GM18498 (cell line): ENCODE measurements around the gene FBN2.
"Not testable (repeated sequence)": the region's sequence is repeated elsewhere in the genome, so short reads cannot be mapped to it uniquely, and the experiment has no call there.

Experiments
- ATAC-seq: cut with Tn5 transposase; IDR thresholded peaks from one replicate; pipeline ENCODE4 v1.9.1; 2021; ENCODE audit warnings: mild to moderate bottlenecking, moderate library complexity; ENCODE audit not compliant: unreplicated experiment

FBN2 gene

DNA sequence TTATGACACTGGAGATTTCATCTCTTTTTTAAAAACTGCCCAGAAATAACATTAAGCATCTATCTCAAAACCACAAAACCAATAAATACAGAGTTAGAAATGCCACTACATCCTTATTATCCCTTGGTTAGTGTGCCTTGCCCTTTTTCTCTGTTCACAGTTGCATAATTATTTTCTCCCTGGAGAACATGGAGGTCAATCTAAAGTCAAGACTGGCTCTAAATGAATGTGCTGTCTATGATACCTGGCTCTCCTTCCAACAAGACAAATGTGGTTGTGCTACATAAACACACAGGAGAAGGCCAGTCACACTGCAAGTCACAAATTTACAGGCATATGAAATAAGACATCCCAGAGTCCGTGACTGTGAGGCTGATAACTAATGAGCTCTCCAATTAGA, 2.8 kb downstream of the FBN2 start:
- no peak for ATAC-seq

DNA sequence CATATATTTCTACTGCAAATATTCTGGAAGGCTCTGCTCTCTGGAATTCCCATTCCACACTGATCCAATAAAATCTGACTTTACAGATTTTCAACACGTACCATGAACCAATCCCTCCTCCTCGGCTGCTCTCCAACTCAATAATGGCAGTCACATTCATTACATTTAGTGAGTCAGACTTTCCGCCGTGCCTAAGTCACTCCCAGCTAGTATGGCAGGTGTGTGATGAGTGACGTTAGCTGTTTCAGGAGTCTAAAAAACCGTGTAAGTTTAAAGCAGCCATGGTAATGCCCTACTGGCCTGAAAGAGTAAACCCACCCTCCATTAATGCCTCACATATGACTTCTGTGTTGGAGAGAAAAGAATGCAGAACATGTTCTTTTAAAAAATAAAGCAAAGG, 3.3 kb downstream of the FBN2 start:
- no peak for ATAC-seq

DNA sequence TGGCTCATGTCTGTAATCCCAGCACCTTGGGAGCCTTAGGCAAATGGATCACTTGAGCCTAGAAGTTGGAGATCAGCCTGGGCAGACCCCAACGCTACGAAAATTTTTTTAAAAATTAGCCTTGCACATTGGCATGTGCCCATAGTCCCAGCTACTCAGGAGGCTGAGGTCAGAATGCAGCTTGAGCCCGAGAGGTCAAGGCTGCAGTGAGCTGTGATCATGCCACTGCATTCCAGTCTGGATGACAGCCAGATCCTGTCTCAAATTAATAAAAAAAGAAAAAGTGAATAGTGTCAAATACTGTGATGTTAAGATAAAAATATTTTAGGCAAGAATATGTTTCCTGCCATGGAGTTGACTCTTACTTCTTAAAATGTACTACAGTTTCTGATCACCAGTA, 5.3 kb downstream of the FBN2 start:
- no peak for ATAC-seq

DNA sequence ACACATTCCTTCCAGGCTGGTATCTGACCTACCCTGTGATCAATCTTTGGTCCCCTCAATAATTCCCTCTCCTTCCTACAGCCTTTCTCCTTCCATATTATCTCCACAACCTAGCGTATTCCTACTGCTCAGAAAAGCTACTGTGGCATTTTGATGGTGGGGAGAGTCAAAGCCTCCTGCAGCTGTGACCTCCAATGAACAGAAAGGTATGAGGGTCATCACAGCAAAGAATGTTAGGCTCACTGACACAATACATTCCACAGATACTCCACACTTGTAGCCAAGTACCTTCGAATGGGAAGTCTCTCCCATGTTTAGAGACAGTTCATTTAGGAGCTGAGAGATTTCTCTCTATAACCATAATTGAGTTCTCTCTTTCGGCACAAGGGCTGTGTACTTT, 5.9 kb downstream of the FBN2 start:
- ATAC-seq, result no peak

DNA sequence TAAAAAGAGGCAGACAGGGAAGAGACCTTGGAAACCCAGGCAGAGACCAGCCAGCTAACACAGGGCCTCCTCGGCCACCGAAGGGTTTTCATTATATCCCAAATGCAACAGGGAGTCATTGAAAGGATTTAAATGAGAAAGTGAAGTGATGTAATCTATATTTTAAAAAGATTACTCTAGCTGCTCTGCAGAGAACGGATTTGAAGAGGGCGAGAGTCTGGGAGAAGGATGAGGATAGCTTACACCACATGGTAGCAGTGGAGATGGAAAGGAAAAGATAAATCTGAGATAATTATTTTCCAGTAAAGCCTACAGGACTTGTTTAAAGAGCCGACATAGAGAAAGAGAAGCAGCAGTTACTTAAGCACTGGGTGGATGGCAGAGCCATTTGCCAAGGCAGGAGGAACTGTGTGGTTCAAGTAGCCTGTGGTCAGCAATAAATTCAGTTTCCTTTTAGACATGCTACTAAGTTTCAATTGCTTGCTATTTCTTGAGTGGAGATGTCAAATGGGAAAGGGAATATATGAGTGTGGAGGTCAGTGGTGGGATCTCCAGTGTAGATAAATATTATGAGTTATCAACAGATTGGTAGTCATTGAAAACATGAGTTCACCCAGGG, 9.3 kb downstream of the FBN2 start:
- ATAC-seq, result no peak

DNA sequence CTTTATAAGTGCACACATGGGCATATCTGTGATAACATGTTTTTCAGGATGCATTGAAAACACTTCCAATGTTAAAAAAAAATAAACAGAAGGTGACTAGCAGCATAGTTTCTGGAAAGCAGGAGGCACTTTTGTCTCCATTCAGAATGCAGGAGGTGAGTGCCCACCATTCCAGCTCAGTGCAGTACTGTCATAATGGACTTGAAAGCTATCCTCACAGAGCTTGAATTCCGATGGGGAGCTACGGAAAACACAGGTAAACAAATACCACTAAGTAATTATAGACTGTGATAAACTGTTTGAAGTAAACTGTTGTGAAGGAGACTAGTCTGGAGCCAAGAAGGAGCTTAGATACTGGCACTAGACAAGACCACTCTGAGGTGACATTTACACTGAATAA, 9.9 kb downstream of the FBN2 start:
- no peak for ATAC-seq

DNA sequence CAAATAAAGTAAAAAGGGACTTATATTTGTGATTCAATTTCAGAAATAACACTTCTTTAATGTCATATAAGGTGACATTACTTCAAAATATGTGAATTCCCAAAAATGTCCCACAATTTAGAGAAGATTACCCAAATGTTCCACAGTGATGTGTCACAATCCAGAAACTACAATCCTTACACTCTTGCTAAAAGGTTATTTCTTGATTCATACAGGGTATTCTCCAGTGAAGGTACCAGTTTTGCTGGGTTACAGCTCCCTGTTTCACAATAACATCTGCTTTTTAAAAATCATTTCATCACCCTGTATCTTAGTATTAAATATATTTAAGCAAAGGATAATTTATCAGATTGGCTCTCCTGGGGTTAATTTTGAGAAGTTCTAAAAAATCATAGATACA, 11.0 kb downstream of the FBN2 start:
- ATAC-seq, result no peak

DNA sequence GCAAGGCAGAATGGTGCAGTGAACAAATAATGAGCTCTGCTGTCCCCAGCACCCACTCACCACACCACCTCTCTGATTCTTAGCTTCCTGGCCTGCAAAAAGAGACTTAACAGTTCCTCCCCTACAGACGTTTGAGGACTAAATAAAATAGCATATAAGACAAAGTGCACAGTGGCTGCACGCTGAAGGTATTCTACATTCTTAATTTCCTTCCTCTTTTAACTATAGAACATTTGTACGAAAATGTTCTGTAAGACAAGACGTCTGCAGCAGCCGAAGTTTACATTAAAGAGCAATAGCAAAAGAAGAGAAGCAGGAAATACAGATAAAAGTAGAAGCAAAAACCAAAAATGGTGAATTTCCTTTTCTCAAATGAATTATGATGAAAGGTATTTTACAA, 15.7 kb downstream of the FBN2 start:
- no peak for ATAC-seq

DNA sequence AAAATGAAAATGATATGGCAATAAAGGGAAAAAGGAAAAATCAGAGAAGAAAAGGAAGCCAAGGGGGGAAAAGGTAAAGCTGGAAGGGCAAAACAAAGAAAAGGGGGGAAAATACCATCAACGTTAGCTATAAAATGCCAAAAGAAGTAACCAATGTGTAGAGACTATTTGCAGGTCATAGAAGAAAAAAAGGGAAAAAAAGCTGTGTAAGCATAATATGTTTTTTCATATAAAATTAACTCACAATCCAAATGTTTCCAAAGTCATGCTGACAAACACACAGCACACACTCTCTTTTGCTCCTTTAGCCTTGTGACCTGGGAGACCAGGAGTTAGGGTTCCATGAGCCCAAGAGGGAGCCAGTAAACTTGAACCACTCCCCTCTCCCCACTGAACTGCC, 18.2 kb downstream of the FBN2 start:
- ATAC-seq, result no peak

DNA sequence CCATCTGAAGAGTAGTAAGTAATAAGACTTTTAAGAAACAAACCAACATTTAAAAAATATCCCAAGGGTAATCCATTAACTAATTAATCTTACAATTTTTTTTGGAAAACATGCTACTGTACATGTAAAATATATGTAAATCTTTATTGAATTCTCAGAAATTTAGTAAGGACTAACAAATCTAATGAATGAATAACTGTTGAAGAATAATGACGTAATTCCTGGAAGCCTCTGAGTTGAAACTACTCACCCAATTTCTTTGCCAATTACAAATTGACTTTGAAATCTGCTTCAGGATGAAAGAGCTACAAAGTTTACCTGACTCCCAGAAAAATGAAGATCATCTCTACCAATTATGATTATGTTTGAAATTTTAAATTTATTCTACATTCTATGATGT, 21.1 kb downstream of the FBN2 start:
- ATAC-seq, result no peak

DNA sequence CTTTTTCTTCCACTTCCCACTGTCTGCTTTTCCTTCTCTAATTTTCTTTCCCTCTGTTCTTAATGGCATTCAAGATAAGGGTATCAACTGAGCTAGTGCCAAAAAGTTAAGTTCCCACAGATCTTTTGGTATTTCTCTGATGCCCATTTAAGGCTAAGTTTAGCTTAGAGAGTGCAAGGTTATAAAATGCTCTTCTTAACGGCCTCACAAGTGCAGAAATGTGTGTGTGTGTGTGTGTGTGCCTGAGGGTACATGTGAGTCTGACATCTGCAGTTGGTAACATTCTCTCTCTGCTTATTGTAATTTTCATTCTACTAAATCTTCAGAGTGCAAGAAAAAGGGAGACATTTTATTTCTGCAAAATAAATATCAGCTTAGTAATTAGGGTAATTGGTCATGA, 24.2 kb downstream of the FBN2 start:
- ATAC-seq, result no peak

DNA sequence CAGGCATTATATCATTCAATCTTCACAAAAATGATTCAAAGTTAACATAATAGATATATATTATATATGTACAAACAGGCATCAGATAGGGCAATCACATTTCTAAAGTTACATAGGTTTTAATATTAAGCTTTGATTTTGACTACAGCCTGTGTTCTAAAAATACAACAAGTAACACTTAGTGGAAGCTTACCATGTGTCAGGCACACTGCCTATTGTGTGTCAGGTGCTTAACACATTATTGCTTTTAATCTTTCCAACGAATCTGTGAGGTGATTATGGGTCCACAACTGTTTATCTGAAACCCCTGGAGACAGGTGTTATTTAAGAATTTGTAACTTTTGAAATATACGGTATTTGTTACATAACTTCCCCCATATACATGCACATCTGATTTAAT, 25.2 kb downstream of the FBN2 start:
- ATAC-seq, result no peak

DNA sequence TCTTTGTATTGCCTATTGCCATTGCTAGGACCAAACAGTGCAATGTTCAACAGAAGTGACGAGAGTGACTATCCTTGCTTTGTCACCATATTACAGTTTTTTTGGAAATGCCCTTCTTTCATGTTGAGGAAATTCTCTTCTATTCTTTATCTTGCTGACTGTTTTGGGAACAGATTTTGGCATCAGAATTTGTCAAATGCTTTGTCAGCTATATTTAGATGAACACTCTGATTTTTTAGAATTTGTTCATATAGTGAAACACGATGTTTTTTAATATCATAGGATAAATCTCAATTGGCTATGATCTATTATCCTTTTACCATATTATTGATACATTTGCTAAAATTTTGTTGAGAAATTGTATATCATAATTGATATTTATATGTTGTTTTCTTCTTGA, 31.4 kb downstream of the FBN2 start:
- ATAC-seq, result no peak

DNA sequence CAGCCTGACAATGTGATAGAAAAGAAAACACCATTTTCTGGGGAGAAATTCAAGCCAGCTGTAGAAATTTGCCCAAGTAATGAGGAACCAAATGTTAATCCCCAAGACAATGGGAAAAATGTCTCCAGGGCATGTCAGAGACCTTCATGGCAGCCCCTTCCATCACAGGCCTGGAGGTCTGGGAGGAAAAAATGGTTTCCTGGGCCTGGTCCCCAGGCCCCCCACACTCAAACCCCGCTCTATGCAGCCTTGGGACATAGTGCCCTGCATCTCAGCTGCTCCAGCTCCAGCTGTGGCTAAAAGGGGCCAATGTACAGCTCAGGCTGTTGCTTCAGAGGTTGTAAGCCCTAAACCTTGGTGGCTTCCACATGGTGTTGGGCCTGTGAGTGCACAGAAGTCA, 34.3 kb downstream of the FBN2 start:
- not testable (repeated sequence) for ATAC-seq

DNA sequence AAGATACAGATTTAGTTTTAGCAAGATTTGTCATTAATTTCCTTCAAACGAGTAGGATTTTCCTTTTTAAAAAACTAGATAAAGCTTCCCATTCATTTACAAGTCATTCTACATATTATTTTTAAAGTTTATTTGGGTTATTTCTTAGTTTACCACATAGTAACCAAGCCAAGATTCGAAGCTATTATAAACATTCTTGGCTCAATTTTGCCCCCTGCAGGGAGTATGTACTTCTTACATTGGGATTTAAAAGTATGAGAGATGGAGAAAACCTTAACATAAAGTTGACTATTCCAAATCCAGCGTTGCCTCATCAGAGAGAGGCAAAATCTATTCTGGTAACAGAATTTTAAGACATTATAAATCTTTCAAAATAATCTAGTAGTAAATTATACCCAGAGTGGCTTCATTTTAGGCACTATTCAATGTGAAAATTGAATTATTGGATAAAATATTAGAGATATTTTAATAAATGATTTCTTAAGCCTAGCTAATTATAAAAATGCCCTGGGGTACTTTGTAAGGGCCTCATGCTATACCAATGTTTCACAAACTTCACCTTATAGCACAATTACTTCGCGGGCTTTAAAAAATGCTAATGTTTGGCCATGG, 39.1 kb downstream of the FBN2 start:
- no peak for ATAC-seq

DNA sequence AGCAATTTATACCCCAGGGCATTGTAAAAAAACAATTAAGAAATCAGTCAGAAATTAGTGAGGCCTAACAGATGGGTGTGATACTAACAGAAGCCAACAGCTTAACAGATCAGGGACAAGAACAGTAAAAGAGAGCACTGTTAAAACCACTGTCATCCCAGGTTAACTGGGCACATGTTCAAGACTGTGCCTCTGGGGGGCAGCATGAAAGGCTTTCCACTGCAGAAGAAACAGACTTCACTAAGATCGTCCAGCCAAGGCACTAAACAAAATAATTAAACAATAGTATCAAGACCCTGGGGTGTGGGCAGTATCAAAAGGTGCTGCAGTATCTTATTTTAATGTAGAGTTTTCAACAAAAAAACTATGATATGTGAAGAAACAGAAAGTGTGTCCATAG, 43.5 kb downstream of the FBN2 start:
- ATAC-seq, result no peak

DNA sequence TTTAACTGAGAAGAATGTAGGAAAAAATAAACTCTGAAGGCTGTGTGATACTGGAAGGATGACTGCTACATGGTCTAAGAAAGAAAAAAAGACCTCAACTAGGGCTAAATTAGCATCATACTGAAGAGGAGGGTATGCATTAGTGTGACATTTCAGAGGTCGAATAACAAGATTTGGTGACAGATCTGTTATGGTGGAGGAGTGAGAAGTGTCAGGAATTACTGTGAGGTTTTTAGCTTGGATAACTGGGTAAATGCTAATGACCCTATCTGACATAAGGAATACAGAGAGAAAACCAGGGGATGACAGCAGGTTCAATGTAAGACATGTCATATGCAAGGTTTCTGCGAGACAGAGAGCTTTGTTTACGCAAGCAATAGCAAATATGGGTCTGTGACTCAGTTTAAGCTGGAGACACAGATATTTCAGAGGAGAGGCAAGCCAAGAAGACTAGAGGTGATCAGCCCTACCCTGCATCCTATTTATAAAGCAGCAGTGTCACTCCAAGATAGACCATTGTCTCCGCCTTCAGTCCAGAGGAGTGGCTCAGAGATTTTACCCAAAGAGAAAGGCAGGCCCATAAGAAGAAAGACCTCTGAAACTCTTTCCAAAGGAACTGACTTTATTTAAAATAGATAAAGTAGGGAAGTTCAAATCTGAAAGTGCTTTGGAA, 44.3 kb downstream of the FBN2 start:
- no peak for ATAC-seq

DNA sequence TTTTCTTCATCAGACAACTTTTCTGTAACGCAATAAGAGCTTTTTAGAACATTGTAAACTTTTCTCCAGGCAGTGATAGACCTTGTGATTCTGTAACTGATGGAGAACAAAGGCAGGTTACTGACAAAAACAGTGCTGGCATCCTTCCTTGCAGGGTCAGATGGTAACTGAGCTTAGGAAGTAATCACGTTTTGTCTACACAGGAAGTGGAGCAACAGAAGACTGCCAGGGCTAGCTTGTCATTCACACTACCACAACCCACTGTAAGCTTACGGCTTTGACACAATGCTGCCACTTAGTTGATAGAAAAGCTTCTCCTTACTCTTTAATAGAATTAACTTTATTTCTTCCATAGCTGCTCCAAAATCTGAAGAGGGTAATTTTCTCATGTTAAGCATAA, 46.8 kb downstream of the FBN2 start:
- no peak for ATAC-seq

DNA sequence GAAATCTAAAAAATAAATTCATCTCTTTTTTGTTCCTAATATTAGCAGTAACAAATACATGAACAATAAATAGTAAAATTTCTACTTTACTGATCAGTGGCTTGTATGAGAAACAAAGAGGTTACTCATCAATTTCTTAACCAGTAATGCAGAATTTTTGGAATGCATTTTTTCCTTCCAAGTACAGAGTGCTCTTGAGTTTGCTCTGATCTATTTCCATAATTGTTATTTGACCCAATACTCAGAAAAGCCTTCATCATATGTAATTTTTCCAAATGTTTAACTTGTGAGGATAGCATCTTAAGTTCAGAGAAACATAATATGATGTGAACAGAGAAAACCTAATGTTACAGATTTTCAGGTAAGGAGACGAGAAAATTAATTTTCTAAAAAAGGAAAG, 47.3 kb downstream of the FBN2 start:
- ATAC-seq, result no peak

DNA sequence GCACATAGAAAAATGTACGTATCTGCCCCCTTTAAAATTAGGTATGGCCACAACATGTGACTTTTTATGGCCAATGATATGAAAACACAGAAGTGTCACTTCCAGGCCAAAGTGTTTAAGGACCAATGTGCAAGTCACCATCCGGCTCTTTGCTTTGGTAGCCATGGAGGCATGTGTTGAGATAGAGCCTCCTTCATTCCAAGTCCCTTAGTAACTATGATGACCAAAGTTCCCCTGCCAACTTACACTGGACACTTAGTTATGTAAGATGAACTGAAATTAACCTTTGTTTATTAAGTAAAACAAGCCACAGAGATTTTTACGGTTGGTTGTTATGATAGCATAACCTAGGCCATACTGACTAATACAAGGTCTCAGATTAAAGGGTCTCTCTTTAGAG, 51.0 kb downstream of the FBN2 start:
- no peak for ATAC-seq

DNA sequence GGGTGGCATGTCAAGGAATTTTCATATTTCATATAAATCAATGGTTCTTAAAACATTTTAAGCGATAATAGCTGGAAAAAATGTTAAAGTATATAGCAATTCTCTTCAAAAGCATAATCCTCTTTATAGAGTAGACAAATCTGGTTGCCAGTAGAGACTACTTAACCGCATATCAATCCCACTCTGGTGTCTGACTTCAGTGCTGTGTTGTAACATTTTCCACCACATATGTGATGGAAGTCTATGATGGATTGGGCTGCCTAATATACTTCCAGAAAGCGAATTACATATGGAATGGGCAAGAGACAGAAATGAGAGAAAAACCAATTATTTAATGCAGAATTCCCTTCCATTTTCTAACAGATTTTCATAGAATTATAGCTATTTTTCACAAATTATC, 54.3 kb downstream of the FBN2 start:
- no peak for ATAC-seq

DNA sequence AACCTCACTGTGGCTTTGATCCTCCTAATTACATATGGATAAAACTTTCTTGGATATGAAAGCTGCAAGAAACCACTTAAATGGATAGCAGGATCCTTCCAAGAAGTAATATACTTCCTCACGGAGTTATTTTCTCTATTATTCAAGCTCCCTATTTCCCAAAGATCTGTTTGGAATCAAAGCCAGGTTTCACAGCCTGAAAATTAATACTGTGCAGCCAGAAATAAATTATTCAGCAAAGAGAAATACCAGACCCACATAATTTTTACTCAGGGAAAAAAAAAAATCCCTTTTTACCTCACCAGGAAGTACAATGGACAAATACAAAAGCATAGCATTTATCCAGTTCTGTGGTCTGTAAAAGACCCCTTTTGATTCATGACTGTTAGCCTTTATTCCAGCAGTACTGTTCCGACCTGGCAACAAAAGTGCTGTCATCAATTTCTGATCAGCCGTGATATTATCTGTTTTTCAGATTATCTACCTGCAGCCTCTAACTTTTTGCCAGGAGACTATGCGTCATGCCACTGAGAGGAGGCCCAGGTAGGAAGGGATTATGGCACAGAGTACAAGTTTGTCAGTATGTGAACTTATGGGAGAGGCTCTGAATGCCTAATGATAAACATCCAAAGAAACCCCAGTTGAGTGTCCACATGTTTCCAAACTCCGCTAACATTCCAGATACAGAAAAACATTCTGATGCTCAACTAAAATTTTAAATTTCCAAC, 57.0 kb downstream of the FBN2 start:
- ATAC-seq, result no peak
